HepG2 (cell line): ENCODE data around the gene SLC23A3. TPM values are rescaled to one million over a fixed set of nuclear protein-coding genes. Genes with fewer than 3 reads are reported as not detected.

Experiments used
- HNF4G ChIP-seq, 2 experiments: sonication (generic) in 1 of 2; formaldehyde crosslinking in 1 of 2; IDR thresholded peaks; 2 replicates each; pipeline versions ENCODE4 v1.4.0 to v1.6.1; 2011 to 2020; ENCODE audit warnings: borderline replicate concordance in 2 of 2, low read depth in 2 of 2, mild to moderate bottlenecking in 2 of 2, low read length in 1 of 2, missing genetic modification reagents in 1 of 2, moderate library complexity in 1 of 2
- NFKB2 ChIP-seq: sonication (generic); formaldehyde crosslinking; IDR thresholded peaks from 2 replicates; pipeline ENCODE4 v1.4.0; 2020; ENCODE audit warnings: missing genetic modification reagents, borderline replicate concordance
- RERE ChIP-seq: IDR thresholded peaks from 2 replicates; pipeline ENCODE4 v1.6.1; 2016; ENCODE audit warnings: low read depth, missing genetic modification reagents, missing compliant biosample characterization
- ZFY ChIP-seq: sonication (generic); formaldehyde crosslinking; IDR thresholded peaks from 2 replicates; pipeline ENCODE4 v1.4.0; 2020; ENCODE audit warnings: missing genetic modification reagents
- polyA plus RNA-seq, 8 experiments: library from polyadenylated mRNA; depleted of rRNA in 3 of 8; stranded (reverse) in 7 of 8; unstranded in 1 of 8; fragments of >200 nt; fragmentation: Illumina TruSeq in 4 of 8; extraction: Trizol in 4 of 8; gene quantifications; 2 replicates each; pipeline versions ENCODE4 v1.2.1 to v1.2.3, GENCODE V29; 2011 to 2016; ENCODE audit warnings: low read depth in 4 of 8, missing spikeins in 1 of 8, mixed read lengths in 1 of 8; ENCODE audit not compliant: insufficient read depth in 1 of 8
- total RNA-seq, 5 experiments: library from RNA; depleted of rRNA; stranded (reverse); fragments of >200 nt; fragmentation: Illumina TruSeq; extraction: Trizol; gene quantifications; 2 replicates each; pipeline ENCODE4 v1.2.3, GENCODE V29; 2016; ENCODE audit warnings: low read depth in 1 of 5

Gene SLC23A3
- total and polyA plus RNA-seq, 2 of the 13 experiments (the other 11 are each of a cell fraction or from before 2014, with no cell fraction given): 0.38 to 0.78 TPM

- TF ChIP-seq RERE: no peak
- no peak for TF ChIP-seq NFKB2 (CRISPR knock-in tag)
- no peak for TF ChIP-seq ZFY (CRISPR knock-in tag)
- no peak for TF ChIP-seq HNF4G (IDR thresholded peaks at IDR 0.05; ENCODE audit: borderline replicate concordance, low read depth, low read length)
- no peak for TF ChIP-seq HNF4G (CRISPR knock-in tag; IDR thresholded peaks at IDR 0.05; ENCODE audit: borderline replicate concordance, low read depth)
Observed at GRCh38 chr2:219210196-219210885, 40.5 kb upstream of the SLC23A3 start (continued).
